Stomach (tissue), 9 donors: ENCODE results near the gene MYOCOS. TPM values are rescaled to one million over a fixed set of nuclear protein-coding genes. Genes with fewer than 3 reads are reported as not detected.

Source experiments
- DNase-seq, 2 donors: peaks; one replicate each; pipeline versions ENCODE4 v3.0.0 to v3.0.0-alpha.2; 2013 to 2019
- H3K27ac ChIP-seq, 5 donors: fragments of 200-600 bp in 4 of 5; sonication (generic) in 4 of 5; one replicate each; pipeline ENCODE4 v1.5.1; 2013 to 2019; ENCODE audit warnings: mild to moderate bottlenecking in 1 of 5, moderate library complexity in 1 of 5
- H3K27me3 ChIP-seq, 3 donors: fragments of 200-600 bp; sonication (generic); one replicate each; pipeline ENCODE4 v1.5.1; 2017 to 2019; ENCODE audit warnings: mixed run types in 1 of 3
- H3K36me3 ChIP-seq, 4 donors: fragments of 200-600 bp; sonication (generic); 1 replicate in 3 of 4; 2 replicates in 1 of 4; pipeline ENCODE4 v1.5.1; 2016 to 2019
- H3K4me1 ChIP-seq, 4 donors: fragments of 200-600 bp; sonication (generic); one replicate each; pipeline ENCODE4 v1.5.1; 2016 to 2019
- H3K4me3 ChIP-seq, 4 donors: fragments of 200-600 bp; sonication (generic) in 3 of 4; one replicate each; pipeline ENCODE4 v1.5.1; 2016 to 2019; ENCODE audit warnings: mild to moderate bottlenecking in 1 of 4
- H3K9me3 ChIP-seq, 4 donors: fragments of 200-600 bp; sonication (generic); one replicate each; pipeline ENCODE4 v1.5.1; 2016 to 2019
- EP300 ChIP-seq: sonication (generic); formaldehyde crosslinking; IDR thresholded peaks from one replicate; pipeline ENCODE4 v1.6.1; 2017; ENCODE audit warnings: antibody characterized with exemption
- POLR2A ChIP-seq, 4 donors: fragments of 450-650 bp; IDR thresholded peaks; one replicate each; pipeline ENCODE4 v1.6.1; 2016; ENCODE audit warnings: antibody characterized with exemption in 4 of 4, control low read depth in 2 of 4, mild to moderate bottlenecking in 1 of 4, moderate library complexity in 1 of 4
- POLR2AphosphoS5 ChIP-seq, 3 donors: sonication (generic); formaldehyde crosslinking; IDR thresholded peaks; one replicate each; pipeline ENCODE4 v1.6.1; 2016; ENCODE audit warnings: antibody characterized with exemption in 3 of 3
- WGBS, 5 donors: extraction: QIAGEN DNeasy Blood & Tissue Kit in 3 of 5; methylation state at CpG; one replicate each; pipeline versions ENCODE4 v1.1.5 to v1.1.7; 2013 to 2018; 5-methylcytosine and 5-hydroxymethylcytosine counted together
- intact Hi-C: fragments of 100-400 bp; cut with DNase I; formaldehyde crosslinking; loops from one replicate; pipeline ENCODE4 v1.15.1; 2023; ENCODE audit warnings: low total_unique reads
- polyA plus RNA-seq, 3 donors: library from polyadenylated mRNA; stranded (reverse); fragments of 200-250 nt; gene quantifications; one replicate each; pipeline ENCODE4 v1.2.3, GENCODE V29; 2013
- total RNA-seq, 5 donors: library from RNA; depleted of rRNA; stranded (reverse); fragments of >200 nt; gene quantifications; one replicate each; pipeline versions ENCODE4 v1.1.0 to v1.2.3, GENCODE V29; 2014 to 2016
- TF ChIP-seq, protein P1 (sequence below), 7 experiments: fragments of 450-650 bp in 4 of 7; fragments of 200-600 bp in 3 of 7; sonication (generic) in 3 of 7; IDR thresholded peaks; one replicate each; pipeline ENCODE4 v1.5.1; 2016 to 2019; ENCODE audit warnings: antibody characterized with exemption in 7 of 7, control low read depth in 2 of 7, mild to moderate bottlenecking in 1 of 7
- donor health status: healthy with polysubstance abuse.
- donor health status: Bipolar disorder and iron deficiency.
- donor health status: healthy.

The MYOCOS gene
- total and polyA plus RNA-seq, 8 donors, result not detected

DNA sequence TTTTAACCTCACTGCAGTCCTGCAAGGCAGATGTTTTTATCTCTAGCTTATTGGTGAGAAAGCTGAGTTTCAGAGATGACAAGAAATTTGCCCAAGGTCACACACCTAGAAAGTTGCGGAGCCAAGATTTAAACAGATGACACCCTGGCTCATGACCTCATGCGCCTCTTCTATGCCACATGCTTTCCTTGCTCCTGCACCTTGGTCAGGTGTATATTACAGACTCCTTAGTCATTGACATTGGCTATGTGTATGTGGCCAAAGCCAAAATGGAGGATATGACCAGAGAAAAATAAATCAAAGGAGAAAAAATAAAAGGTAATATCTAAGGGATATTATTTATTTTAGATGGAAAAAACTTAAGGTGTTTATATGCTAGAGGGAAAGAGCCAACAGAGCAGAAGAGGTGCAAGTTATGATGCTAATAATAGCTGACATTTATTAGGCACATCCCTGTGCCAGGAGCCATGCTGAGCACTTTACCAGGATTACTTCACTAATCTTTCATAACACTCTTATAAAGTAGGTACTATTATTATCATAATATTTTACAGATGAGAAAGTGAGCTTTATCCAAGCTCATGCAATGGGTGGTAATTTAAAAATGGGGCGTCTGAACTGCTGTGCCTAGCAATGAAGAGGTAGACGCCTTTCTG, 44.2 kb downstream of the MYOCOS start:
- H3K36me3 ChIP-seq, result no peaks in the 10 kb centered on the region
- no peaks in the 10 kb centered on the region for H3K27me3 ChIP-seq
- no peak overlapping the region for H3K4me3 ChIP-seq
- H3K9me3 ChIP-seq, result no peaks in the 10 kb centered on the region
- WGBS, 5 donors, result 78 to 85% (median 83%) methylated on average over 4 of the region's 4 CpGs
- TF ChIP-seq, protein P1, sequence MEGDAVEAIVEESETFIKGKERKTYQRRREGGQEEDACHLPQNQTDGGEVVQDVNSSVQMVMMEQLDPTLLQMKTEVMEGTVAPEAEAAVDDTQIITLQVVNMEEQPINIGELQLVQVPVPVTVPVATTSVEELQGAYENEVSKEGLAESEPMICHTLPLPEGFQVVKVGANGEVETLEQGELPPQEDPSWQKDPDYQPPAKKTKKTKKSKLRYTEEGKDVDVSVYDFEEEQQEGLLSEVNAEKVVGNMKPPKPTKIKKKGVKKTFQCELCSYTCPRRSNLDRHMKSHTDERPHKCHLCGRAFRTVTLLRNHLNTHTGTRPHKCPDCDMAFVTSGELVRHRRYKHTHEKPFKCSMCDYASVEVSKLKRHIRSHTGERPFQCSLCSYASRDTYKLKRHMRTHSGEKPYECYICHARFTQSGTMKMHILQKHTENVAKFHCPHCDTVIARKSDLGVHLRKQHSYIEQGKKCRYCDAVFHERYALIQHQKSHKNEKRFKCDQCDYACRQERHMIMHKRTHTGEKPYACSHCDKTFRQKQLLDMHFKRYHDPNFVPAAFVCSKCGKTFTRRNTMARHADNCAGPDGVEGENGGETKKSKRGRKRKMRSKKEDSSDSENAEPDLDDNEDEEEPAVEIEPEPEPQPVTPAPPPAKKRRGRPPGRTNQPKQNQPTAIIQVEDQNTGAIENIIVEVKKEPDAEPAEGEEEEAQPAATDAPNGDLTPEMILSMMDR (IDR thresholded peaks at IDR 0.05), result no peak
- no peak for TF ChIP-seq EP300
- no peak for TF ChIP-seq POLR2A (IDR thresholded peaks at IDR 0.05)
- TF ChIP-seq POLR2AphosphoS5 (IDR thresholded peaks at IDR 0.05), result no peak
- peak overlapping the region in 1 of 5 donors; percentile 20 for H3K27ac ChIP-seq
- intact Hi-C loops, result no loop called here
- DNase-seq, result no peak
- peaks cover 0 to 18% (median 5%) of the 10 kb centered on the region in 4 donors for H3K4me1 ChIP-seq

DNA sequence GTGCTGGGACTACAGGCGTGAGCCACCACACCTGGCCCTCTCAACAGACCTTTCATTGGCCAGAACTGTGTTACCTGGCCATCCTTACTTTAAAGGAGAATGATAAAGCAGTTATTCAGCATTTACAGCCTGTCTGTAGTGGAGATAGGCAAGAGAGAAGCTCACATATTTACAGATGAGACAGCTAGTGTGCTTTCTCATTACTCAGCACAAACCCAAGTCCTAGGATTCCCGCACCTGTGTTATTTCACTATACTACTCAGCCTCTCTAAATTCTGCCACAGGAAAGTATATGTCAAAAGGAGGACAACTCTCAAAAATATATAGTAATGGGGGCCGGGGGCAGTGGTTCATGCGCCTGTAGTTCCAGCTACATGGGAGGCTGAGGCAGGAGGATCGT, 46.3 kb downstream of the MYOCOS start:
- Histone ChIP-seq H3K36me3 (no peaks in the 10 kb centered on the region), H3K9me3 (no peaks in the 10 kb centered on the region), H3K4me1 (peaks cover 0 to 15% (median 3%) of the 10 kb centered on the region in 4 donors), H3K27ac (no peak overlapping the region), H3K27me3 (no peaks in the 10 kb centered on the region), H3K4me3 (no peak overlapping the region)
- intact Hi-C loops, result no loop called here
- DNase-seq, result no peak
- 88 to 96% (median 94%) methylated on average over 5 of the region's 5 CpGs for WGBS, 5 donors
- TF ChIP-seq POLR2A (IDR thresholded peaks at IDR 0.05) (no peak), EP300 (no peak), POLR2AphosphoS5 (IDR thresholded peaks at IDR 0.05) (no peak)
- TF ChIP-seq, protein P1 (IDR thresholded peaks at IDR 0.05), result no peak

DNA sequence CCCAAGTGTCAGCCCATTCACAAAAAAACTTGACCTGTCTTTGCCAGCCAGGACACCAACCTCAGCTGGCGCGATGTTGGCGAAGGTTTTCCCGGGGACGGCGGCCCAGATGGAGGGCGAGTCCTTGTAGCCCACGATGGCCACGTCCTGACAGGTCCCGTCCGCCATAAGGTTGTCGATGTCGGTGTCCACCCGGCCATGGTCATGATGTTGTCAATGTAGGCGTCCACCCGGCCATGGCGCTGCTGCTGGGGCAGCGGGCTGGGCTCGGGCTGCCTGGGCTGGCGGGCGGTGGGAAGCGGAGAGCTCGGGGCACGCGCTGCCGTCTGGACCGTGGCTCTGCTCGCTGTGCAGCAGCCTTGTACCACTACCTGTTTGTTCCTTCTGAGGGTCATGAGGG, 48.7 kb downstream of the MYOCOS start:
- no peak for DNase-seq

DNA sequence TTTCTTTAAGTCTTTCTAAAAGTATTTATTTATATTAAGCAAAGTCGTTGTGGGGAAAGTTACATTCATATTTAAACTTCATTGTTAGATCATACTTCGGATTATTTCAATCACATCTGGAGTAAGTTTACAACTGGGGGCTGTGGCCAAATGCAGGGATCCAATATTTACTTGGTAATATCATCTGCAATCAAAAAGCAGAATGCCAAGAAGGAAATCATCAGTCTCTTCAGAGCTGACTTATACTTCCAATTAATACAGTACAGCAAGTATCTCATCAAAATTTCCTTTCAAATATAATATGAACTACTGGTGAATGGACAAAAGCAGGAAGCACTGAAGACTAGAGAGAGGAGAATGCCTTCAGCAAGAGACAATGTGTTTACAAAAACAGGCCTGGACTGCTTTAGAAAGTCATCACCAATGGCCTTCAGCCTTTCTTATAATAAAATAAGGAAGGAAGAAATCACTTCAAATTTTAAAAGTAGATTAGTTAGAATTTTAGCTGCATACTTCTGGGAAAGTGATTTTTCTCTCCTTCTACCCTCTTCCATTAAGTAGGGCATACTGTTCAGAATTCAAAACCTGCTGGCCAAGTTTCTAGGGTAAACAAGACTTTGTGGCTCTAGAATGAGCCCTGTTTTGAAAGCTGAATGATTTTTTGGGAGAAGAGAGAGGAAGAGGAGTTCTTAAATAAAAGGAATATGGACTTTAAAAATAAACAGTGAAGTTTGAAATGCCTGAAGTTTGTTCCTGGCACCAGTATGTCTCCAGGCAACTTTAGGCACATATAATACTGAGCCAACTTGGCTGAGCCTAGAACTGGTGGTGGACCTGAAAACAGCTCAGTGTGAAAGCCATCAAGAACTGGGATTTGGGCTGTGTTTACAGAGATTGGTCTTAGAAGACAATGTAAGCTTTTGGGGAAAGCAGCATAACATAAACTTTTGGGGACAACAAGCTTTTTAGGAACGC, 52.7 kb downstream of the MYOCOS start:
- Histone ChIP-seq H3K36me3 (no peaks in the 10 kb centered on the region), H3K4me1 (peaks cover 0 to 26% (median 8%) of the 10 kb centered on the region in 4 donors), H3K9me3 (no peaks in the 10 kb centered on the region), H3K27ac (peak overlapping the region in 3 of 5 donors; percentile 9 to 72 (median 16)), H3K27me3 (no peaks in the 10 kb centered on the region), H3K4me3 (no peak overlapping the region)
- intact Hi-C loops, result no loop called here
- WGBS, 5 donors, result 37 to 66% (median 60%) methylated on average over 3 of the region's 3 CpGs
- DNase-seq, result no peak
- TF ChIP-seq POLR2AphosphoS5 (IDR thresholded peaks at IDR 0.05), result no peak
- TF ChIP-seq, protein P1 (IDR thresholded peaks at IDR 0.05), result no peak
- no peak for TF ChIP-seq EP300
- TF ChIP-seq POLR2A (IDR thresholded peaks at IDR 0.05), result no peak

More for the DNA sequence above, 48.7 kb downstream of the MYOCOS start:
- no peak overlapping the region for H3K27ac ChIP-seq
- no peaks in the 10 kb centered on the region for H3K36me3 ChIP-seq
- 95 to 98% (median 97%) methylated on average over 28 of the region's 28 CpGs for WGBS, 5 donors
- H3K4me3 ChIP-seq, result no peak overlapping the region
- TF ChIP-seq POLR2AphosphoS5 (IDR thresholded peaks at IDR 0.05), result no peak
- TF ChIP-seq EP300, result no peak
- TF ChIP-seq, protein P1 (IDR thresholded peaks at IDR 0.05), result no peak
- TF ChIP-seq POLR2A (IDR thresholded peaks at IDR 0.05), result no peak
- peaks cover 0 to 24% (median 9%) of the 10 kb centered on the region in 4 donors for H3K4me1 ChIP-seq
- intact Hi-C loops, result no loop called here
- H3K9me3 ChIP-seq, result no peaks in the 10 kb centered on the region
- no peaks in the 10 kb centered on the region for H3K27me3 ChIP-seq
